Rectal smooth muscle tissue (tissue), 1 donor: ENCODE data around the gene GABRP.

Experiments used
- H3K27ac ChIP-seq: one replicate; pipeline ENCODE4 v1.7.0; 2013; ENCODE audit warnings: low read depth, low read length, inconsistent platforms
- H3K27me3 ChIP-seq: one replicate; pipeline ENCODE4 v1.7.0; 2013; ENCODE audit warnings: low read length; ENCODE audit not compliant: control insufficient read depth, insufficient read depth
- H3K36me3 ChIP-seq: one replicate; pipeline ENCODE4 v1.7.0; 2013; ENCODE audit warnings: low read length; ENCODE audit not compliant: control insufficient read depth, insufficient read depth
- H3K4me1 ChIP-seq: one replicate; pipeline ENCODE4 v1.7.0; 2013; ENCODE audit warnings: low read length; ENCODE audit not compliant: control insufficient read depth, insufficient read depth
- H3K4me3 ChIP-seq: one replicate; pipeline ENCODE4 v1.7.0; 2013; ENCODE audit warnings: low read length
- H3K9ac ChIP-seq: one replicate; pipeline ENCODE4 v1.7.0; 2013; ENCODE audit warnings: low read length

The GABRP gene, protein sequence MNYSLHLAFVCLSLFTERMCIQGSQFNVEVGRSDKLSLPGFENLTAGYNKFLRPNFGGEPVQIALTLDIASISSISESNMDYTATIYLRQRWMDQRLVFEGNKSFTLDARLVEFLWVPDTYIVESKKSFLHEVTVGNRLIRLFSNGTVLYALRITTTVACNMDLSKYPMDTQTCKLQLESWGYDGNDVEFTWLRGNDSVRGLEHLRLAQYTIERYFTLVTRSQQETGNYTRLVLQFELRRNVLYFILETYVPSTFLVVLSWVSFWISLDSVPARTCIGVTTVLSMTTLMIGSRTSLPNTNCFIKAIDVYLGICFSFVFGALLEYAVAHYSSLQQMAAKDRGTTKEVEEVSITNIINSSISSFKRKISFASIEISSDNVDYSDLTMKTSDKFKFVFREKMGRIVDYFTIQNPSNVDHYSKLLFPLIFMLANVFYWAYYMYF

DNA sequence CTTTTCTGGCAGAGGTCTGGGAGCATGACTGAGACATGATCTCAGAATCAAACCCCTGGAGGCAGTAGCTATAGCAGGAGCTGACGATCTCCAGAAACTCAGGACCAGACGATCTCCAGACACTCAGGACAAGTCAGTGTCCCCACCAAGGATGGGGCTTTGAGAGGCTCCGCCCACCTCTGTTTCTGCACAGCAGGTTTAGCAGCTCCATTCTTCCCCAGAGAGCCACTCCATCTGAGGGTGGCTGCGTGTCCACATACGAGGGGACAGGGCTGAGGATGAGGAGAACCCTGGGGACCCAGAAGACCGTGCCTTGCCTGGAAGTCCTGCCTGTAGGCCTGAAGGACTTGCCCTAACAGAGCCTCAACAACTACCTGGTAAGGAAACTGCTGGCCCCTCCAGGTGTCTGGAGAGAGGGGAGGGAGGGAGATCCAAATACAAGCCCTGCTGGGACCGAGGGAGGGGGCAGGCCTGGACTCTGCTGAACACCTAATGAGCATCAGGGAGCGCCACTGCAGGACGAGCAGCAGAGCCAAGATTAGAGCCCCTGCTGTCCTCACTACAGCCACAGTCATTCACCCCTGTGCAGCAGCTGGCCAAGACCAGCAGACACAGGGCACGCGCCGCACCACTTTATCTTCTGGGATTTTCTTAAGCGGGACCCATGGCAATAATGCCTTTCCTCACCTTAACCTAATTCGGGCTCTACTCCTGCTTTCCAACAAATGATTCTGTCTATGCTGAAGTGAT, at the start of gene GABRP:
TSS of gene GABRP (plus strand) at position 228 of the 750 bp plus-strand sequence. CDS start 4,891 bp downstream, outside the sequence.
- no peak within 1 kb of the TSS for H3K4me3 ChIP-seq
- no peaks in the 10 kb centered on the region for H3K4me1 ChIP-seq
- no peak within 1 kb of the TSS for H3K9ac ChIP-seq
- H3K36me3 ChIP-seq, result no peaks in the 10 kb centered on the region
- no peaks in the 10 kb centered on the region for H3K27me3 ChIP-seq
- H3K27ac ChIP-seq, result no peak within 1 kb of the TSS

GRCh38 chr5:170736966-170737365, 46.6 kb upstream of the GABRP start:
- Histone ChIP-seq H3K27ac (no peak overlapping the region), H3K4me3 (no peak overlapping the region), H3K27me3 (no peaks in the 10 kb centered on the region), H3K36me3 (no peaks in the 10 kb centered on the region), H3K4me1 (no peaks in the 10 kb centered on the region), H3K9ac (no peak overlapping the region)

GRCh38 chr5:170737591-170737990, 45.9 kb upstream of the GABRP start:
- Histone ChIP-seq H3K27me3 (no peaks in the 10 kb centered on the region), H3K36me3 (no peaks in the 10 kb centered on the region), H3K9ac (no peak overlapping the region), H3K4me3 (no peak overlapping the region), H3K27ac (no peak overlapping the region), H3K4me1 (no peaks in the 10 kb centered on the region)

DNA sequence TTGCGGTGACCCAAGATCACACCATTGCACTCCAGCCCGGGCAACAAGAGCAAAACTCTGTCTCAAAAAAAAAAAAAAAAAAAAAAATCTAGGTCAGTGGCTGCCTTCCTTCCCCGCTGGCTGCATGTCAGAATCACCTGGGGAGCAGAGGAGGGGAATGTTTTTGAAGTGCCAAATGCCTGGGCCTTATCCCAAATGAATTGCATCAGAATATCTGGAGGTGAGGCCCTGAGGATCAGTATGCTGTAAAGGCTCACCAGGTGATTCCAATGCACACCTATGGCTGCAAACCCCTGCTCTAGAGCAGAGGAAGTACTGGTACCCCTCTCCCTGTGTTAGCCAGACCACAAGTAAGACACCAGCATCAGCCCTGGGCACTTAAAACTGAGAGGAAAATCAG, 44.7 kb upstream of the GABRP start:
- Histone ChIP-seq H3K9ac (no peak overlapping the region), H3K27ac (no peak overlapping the region), H3K36me3 (no peaks in the 10 kb centered on the region), H3K4me3 (no peak overlapping the region), H3K27me3 (no peaks in the 10 kb centered on the region), H3K4me1 (no peaks in the 10 kb centered on the region)

GRCh38 chr5:170739446-170739845, 44.1 kb upstream of the GABRP start:
- Histone ChIP-seq H3K4me1 (no peaks in the 10 kb centered on the region), H3K27me3 (no peaks in the 10 kb centered on the region), H3K36me3 (no peaks in the 10 kb centered on the region), H3K9ac (no peak overlapping the region), H3K27ac (no peak overlapping the region), H3K4me3 (no peak overlapping the region)

DNA sequence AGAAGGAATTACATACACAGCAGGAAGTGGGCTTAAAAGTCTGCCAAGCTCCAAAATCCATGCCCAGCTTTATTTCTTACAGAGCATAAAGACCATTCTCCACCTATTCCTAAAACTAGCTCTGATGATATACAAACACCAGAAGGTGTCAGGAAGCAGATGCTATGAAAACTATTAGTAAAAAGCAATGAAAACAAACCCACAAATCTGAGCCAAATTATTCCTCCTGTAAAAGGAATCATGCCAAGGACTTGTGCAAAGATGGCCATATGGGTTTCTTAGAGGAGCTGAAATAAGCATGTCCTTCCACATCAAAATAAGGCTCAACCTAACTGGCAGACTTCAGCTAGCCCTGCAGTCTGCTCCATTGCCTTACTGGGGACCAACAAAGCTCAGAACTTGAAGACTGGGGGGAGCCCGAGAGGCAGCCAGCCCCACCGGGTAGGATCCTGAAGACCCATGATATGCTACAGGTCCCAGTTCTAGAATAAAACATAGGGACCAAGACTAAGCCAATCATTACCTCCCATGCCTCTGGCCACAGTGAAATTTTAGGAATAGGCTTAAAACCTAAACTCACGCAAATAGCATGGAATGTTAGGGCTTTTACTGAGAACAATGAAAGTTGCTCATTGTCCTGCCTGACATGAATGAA, 42.8 kb upstream of the GABRP start:
- H3K27me3 ChIP-seq, result peaks cover 6% of the 10 kb centered on the region
- H3K4me3 ChIP-seq, result no peak overlapping the region
- peaks cover 6% of the 10 kb centered on the region for H3K4me1 ChIP-seq
- H3K27ac ChIP-seq, result no peak overlapping the region
- no peak overlapping the region for H3K9ac ChIP-seq
- no peaks in the 10 kb centered on the region for H3K36me3 ChIP-seq

DNA sequence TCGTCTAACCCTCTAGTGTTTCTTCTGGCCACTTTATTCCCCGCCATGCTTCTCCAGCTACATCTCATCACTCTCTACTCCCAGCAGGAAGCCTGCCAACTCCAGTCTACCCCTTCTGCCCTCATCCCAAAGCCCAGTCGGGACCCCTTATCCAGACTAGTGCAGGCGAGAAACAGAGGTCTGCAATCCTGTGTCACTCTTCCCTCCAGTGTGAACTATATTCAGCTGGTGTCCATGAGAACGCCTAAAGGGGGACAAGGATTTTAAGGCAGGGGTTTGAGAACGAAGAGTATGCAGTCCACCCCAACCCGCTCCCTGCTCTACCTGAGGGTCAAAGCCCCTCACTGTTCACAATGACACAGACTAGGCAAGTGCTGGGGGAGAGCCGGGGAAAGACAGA, 41.7 kb upstream of the GABRP start:
- Histone ChIP-seq H3K27me3 (peaks cover 6% of the 10 kb centered on the region), H3K4me1 (peaks cover 7% of the 10 kb centered on the region), H3K27ac (no peak overlapping the region), H3K4me3 (no peak overlapping the region), H3K9ac (no peak overlapping the region), H3K36me3 (no peaks in the 10 kb centered on the region)

DNA sequence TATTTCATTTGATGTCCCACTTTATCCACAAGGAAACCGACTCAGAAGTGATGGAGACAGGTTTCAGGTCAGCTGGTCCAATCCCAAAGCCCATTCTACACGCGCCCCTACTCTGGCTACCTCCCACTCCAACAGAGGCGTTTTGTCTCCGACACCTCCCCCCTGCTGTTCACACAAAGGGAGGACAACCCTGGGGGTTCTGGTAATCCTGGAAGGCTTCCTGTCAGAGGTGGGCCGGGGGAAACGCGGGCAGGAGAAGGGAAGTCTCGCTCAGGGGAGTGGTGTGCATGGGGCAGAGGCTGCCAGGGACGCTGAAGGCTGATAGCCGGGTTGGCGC, 39.7 kb upstream of the GABRP start:
- Histone ChIP-seq H3K4me1 (peaks cover 7% of the 10 kb centered on the region), H3K9ac (no peak overlapping the region), H3K27me3 (peaks cover 6% of the 10 kb centered on the region), H3K36me3 (no peaks in the 10 kb centered on the region), H3K27ac (no peak overlapping the region), H3K4me3 (no peak overlapping the region)

DNA sequence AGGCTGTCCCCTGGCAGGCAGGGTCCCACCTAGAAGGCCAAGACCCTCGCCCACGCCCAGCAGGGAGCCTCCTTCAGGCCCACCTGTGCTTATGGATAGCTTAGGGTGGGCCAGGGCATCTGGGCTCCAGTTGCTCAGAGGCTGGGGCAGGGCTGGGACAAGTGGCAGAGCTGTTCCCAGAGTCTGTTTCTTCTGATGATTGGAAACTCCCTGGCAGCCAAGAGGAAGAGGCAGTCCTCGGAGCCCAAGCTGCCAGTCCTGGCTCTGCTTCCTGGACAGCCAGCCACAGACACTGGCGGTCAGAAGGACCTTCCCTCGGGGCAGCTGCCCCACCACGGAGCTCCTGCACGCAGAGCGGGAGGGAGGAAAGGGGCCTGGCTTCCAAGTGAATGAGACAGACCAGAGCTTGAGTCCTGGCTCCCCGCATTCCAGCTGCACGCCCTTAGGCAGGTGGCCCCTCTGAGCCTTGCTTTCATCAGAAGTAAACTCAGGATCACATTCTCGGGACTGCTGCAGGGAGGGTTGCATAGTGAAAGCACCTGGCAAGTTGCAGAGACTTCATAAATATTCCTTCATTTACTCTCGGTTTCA, 37.9 kb upstream of the GABRP start:
- no peak overlapping the region for H3K27ac ChIP-seq
- no peak overlapping the region for H3K4me3 ChIP-seq
- peaks cover 7% of the 10 kb centered on the region for H3K4me1 ChIP-seq
- H3K9ac ChIP-seq, result no peak overlapping the region
- peaks cover 6% of the 10 kb centered on the region for H3K27me3 ChIP-seq
- no peaks in the 10 kb centered on the region for H3K36me3 ChIP-seq

GRCh38 chr5:170746075-170746960, 37.2 kb upstream of the GABRP start:
- H3K4me1 ChIP-seq, result peaks cover 7% of the 10 kb centered on the region
- H3K27ac ChIP-seq, result no peak overlapping the region
- no peak overlapping the region for H3K9ac ChIP-seq
- no peaks in the 10 kb centered on the region for H3K36me3 ChIP-seq
- no peak overlapping the region for H3K4me3 ChIP-seq
- H3K27me3 ChIP-seq, result peaks cover 6% of the 10 kb centered on the region

- Histone ChIP-seq H3K27me3 (peaks cover 6% of the 10 kb centered on the region), H3K36me3 (no peaks in the 10 kb centered on the region), H3K9ac (no peak overlapping the region), H3K27ac (no peak overlapping the region), H3K4me1 (peaks cover 7% of the 10 kb centered on the region), H3K4me3 (no peak overlapping the region)
These were observed 36.6 kb upstream of the GABRP start for GRCh38 chr5:170746961-170747340.
